ENCODE data around the gene STK10.
A peak's percentile ranks its signal among the peaks of the same experiment; 100 is the strongest.

Gene STK10

DNA sequence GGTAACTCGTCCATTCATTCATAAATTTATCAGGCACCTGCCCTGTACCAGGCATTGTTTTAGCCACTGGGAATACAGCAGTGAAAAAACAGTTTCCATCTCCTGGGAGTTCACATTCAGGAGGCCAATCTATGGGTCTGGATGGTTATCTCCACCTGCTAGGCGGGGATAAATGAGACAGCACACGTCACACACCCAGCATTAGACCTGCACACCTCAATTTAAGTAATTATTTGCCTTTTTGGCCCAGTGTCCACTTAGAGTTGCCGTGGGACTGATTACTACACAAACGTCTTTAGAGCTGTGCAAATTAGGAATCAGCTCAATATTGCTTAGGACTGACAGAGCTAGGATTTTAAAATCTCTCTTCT is 46.1 kb downstream of the STK10 start:
- no peak for DNase-seq

DNA sequence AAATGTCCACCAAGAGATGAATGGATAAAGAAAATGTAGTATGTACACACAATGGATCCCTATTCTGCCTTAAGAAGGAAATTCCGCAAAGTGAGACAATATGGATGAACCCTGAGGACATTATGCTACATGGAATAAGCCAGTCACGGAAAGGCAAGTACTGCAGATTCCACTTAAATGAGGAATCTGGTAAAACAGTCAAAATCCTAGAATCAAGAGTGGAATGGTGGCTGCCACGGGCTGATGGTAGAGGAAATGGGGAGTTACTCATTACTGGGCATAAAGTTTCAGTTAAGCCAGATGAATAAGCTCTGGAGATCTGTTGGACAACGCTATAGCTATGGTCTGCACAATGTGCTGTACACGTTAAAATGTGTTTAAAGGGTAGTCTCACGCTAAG is 47.2 kb downstream of the STK10 start:
- no peak for DNase-seq

DNA sequence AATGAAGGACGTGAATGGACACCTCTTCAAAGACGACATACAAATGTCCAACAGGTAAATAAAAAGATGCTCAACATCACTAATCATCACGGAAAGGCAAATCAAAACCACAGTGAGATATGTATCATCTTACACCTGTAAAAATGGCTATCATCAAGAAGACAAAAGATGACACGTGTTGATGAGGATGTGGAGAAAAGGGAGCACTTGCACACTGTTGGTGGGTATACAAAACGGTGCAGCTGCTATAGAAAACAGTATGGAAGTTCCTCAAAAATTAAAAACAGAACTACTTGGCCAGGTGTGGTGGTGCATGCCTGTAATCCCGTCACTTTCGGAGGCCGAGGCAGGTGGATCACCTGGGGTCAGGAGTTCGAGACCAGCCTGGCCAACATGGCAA is 47.9 kb downstream of the STK10 start:
- DNase-seq = no peak

DNA sequence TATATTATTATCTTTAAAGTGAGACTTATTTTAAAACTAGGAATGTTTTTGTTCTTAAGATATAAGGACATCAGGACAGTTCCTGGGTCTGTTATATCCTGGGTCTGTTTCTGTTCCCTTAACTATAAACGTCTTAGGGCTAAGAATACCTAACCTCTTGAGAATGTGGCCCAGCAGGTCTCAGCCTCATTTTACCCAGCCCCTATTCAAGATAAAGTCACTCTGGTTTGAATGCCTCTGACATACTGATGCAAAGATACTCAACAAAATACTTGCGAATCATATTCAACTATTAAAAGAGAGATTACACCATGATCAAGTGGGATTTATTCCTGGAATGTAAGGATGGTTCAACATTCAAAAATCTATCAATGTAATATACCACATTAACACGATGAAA is 51.0 kb downstream of the STK10 start:
- no peak for DNase-seq

DNA sequence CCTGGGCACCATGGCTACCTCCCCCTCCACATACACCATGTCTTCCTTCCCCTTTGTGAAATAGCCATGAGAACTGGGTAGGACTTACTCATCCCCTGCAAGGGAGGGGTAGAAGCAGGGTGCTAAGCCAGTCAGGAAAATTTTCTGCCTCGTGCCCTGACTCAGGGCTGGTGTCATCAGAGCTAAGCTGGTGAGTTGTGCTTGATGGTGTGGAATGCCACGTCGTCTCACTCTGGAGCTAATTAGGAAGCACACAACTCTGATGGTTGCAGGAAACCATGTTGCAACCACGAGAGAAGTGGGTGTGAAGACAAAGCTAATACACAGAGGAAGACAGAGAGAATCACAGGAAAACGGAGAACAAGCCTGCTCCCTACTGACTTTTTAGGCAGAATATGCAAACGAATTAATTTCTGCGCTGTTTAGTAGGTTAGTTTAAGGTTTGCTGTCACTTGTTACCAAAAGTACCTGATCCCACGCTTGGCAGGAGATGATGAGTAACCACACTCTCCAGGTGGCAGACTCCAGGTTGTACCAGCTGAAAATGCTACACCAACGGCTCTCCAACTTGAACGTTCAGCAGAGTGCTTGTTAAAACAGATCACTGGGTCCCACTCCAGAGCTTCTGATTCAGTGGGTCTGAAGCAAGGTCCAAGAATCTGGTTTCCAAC is 54.5 kb downstream of the STK10 start:
- DNase-seq = peak; percentile 79 to 84

DNA sequence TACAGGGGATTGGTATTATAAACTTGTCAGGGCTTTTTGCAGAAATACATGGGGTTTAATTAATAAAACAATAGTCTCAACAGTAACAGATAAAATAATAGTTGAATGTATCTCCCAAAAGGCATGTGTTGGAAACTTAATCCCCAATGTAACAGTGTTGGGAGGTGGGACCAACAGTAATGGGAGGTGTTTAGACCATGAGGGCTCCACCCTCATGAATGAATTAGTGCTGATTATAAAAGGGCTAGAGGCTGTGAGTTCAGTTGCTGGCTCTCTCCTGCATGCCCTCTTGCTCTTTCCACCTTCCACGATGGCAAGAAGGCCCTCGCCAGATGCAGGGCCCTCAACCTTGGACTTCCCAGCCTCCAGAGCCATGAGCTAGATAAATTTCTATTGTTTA is 56.3 kb downstream of the STK10 start:
- DNase-seq = no peak

DNA sequence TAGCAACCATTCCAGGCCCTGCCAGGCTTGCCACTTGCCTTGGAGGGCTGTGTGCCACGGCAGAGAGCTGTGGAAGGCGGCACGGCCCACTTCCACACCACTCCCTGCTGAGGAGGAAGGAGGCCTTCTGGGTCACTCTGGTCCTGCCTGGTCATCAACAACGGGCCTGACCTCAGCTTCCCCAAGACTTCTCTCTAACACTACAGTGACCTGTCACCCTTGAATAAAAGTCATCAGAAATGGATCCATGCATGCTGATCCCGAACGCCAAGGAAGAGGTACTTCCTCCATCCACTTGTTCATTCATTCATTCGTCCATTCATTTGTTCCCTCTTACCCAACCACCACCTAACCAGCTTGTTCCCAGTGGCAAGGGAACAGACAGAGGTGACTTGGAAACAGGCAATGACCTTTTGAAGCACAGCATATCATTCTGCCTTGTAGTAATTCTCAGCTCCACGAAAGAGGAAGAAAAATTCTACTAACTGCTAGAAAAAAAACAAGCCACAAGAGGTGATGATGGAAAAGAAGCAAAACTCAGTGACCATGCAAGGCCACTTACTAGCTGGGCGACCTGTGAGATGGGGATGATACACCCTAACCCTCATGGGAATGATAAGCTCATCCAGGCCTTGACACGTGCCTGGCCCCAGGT is 58.6 kb downstream of the STK10 start:
- DNase-seq = no peak

DNA sequence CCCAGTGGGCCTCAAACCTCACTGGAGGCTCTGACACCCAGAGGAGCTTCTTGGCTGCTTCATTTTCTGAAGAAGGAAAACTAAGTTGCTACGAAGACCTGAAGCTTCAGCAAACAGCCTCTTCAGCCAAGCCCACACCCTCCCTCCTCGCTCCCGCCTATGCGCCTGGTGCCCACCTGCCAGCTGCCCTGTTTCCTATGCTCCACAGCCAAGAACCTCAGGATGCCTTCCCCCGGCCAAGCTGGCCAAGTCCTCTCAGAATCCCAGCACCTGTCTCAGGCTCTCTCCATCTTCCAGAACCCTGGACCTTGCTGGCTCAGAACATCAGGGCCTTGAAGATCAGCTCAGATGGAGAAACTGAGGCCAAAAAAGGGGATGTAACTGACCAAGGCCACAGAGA is 60.4 kb downstream of the STK10 start:
- no peak for DNase-seq

DNA sequence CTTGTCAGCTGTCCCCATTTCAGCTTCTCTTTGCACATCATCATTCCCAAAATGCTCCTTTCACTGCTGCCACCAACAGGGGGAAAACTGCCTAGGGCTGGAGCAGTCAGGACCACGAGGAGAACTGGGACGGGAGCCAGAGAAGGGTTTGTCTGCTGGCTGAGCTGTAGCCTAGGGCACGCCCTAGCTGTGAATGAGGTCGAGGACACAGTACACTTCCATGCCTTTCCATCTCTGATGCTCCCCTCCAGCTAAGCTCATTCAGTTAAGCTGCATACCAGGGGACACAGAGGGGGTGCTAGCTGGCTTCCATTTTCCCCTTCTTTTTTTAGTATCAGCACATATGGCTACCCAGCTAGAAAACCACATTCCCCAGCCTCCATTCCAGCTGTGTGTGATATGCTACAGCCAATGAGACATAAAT is 64.7 kb downstream of the STK10 start:
- no peak for DNase-seq

DNA sequence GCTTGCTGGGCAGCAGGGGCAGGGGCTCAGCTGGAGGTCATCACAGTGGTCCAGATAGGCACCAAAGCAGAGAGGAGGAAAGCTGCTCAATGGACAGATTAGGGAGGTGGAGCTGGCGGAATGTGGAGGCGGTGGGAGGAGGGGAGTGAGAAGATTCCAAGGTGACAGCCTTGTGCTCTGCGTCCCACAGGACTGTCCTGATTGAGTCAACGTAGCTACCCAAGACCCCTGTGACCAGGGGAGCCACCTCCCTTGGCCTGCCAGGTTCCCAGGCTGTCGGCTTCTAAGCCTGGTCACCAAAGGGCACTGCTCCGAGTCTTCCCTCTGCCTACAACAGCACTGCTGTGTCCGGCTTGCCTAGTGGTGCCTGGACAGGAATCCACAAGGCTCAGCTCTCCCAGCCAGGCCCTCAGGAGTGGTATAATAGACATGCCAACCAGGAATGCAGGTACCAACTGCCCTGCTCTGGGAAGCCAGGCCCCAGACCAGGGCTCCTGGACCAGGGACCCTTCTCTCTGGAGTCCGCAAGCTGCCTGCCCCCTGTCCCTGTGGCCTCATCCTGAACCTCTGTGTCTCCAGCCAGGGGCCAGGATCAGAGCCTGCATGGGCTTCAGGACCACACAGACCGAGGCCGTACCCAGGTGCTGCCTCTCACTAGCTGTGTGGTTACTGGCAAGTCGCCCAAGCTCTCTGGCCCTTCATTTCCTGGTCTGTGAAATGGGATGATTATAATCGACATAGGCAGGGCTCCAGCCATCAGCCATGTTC is 67.9 kb downstream of the STK10 start:
- no peak for DNase-seq

DNA sequence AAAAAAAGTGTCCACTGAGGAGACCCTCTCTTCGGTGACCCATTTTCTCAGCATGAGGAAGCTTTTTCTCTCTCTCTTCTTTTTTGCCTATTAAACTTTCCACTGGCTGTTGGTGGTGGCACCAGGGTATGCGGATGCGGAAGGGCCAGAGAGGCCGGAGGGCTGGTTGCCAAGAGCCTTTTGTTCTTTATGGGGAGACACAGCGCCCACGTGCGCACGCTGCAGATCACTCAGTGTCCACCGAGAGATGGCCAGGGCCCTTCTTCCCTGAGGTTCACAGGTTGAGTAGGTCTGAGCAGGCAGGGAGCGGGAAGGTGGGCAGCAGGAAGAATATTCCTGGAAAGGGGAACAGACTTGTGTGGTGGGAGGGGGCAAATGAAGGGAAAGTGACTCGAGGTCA is 69.1 kb downstream of the STK10 start:
- DNase-seq = no peak

DNA sequence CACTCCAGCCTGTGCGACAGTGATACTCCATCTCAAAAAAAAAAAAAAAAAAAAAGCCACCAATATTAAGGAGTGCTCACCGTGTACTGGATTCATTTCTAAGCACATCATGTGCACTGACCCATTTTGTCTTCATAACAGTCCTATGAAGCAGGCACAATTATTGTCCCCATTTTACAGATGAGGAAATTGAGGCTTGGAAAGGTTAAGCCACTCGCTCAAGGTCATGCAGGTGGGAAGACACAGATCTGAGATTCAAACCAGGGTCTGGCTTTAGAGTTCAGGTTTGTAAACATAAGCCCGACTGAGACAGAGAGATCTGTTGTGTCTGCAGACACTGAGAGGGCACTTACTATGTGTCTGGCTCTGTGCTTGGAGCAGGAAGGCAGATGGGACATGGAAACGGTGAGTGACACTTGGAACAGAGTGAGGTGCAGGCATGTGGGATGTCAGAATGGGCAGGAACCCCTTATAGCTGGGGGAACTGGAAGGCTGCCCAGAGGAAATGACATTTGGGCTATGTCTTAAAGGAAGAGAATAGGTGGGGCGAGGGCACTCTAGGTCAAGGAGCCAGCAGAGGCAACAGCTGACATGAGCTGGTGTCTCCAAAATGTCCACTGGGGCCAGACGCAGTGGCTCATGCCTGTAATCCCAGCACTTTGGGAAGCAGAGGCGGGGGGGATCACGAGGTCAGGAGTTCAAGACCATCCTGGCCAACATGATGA is 69.9 kb downstream of the STK10 start:
- DNase-seq = no peak

DNA sequence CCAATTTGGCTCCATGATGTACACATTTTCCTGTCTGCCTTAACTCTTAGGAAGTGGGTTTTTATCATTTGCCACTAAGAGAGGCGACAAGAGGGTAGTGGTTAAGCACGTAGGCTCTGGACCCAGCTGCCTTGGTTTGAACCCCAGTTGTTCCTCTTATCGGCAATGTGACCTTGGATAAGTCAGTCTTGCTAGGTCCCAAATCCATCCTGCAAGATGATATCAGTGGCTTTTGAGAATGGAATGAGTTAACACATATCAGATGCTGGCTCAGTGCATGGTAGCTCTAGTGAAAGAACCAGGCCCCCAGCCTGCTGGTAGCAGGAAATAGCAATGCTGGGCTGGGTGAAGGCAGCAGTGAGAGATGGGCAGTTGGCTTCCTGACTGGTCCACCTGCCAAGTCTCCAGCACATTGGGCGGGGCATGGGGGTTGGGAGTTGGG is 72.5 kb downstream of the STK10 start:
- peak; percentile 78 to 82 for DNase-seq

DNA sequence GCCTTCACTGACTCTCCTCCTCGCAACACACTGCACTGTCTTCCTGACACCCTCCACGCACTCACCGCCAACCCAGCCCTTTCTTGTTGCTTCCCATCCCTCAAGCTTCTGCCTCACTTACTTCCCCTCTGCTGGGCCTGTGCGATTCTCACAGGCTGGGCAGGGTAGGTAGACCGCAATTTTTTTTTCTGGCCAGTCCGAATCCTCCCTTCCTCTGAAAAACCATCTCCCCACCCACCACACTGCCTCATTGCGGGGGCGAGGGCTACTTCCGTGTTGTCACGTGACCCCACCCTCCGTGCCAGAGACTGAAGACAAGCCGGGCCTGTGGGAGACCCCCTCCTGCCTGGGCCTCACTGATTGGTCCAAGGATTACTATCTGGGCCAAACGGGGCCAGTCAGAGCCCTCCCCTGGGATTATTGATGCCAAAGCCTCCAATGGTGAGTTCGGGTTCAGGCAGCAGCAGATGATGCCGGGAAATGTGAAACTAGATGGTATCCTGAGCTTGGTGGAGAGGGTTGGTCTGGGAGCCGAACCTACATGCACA is 73.1 kb downstream of the STK10 start:
- peak; percentile 90 to 93 for DNase-seq

DNA sequence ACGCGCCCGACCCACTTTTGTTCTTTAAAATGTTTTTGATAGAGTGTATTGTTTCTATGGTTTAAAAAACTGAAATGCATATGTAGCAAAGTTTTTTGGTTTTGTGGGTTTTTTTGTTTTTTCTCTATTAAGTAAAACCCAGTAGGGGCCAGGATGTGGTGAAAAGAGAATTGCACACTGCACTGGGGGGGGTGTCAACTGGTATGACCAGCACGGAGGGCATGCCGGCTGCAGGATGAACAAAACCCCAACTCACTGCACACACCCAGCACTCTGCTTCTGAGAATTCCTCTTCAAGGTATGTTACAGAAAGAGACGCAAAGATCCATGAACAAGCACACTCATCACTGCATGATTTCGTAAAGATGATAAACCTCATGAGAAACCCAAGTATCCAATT is 75.0 kb downstream of the STK10 start:
- no peak for DNase-seq

DNA sequence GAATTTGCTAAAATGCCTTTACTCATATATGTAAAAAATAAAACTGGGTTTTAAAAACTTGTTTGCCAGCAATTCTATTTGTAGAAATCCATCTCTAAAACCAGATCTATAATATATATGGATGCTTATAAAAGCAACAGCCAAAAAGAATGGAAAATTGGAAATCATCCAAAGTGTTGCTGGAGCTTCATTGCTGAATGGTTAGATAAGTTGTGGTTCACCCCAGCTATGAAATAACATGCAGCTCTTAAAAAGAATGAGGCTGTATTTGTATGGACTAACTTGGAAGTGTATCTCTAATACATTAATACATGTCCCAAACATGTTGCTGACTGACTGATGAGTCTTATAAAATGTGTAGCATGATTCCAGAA is 76.2 kb downstream of the STK10 start:
- DNase-seq = no peak

DNA sequence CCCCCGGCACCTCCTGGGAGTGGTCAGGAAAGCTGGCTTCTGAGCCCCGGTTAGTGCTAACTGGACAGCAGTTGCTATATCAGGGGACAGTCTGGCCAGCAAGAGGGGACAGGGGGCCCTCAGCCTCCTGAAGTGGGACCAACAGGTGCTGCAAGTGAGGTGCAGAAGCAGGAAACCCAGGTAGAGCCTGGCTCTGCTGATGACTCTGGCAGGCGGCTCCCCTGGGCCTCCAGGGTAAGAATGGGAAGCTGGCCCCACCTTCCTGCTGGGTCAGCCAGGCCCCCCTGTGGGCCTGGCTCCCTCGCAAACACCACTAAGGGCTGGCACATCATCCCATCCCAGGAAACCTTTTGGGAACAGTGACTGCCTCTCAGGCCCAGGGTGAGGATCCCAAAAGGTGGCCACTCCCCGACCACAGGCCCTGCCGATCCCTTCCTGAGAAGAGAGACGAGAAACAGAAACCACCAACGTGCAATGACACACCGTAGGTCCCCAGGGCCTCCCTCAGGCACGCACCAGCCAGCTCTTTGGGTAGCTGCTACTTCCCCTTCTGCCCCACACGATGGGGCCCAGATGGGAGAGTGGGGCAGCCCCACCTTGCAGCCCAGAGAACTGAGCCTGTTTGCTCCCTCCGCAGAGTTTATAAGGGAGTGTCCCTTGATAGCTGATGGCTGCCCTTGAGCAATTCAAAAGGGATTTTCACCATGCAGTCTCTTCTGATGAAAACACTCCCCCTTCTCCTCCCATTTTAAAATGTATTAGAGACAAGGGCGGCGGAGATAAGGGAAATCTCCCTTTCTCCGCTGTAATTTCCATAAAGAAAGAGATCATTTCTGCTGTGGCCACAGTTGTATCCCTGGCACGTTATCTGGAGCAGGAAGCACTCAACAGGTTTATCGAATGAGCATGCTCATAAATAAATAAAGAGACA is 76.8 kb downstream of the STK10 start:
- DNase-seq = peak; percentile 92 to 96

DNA sequence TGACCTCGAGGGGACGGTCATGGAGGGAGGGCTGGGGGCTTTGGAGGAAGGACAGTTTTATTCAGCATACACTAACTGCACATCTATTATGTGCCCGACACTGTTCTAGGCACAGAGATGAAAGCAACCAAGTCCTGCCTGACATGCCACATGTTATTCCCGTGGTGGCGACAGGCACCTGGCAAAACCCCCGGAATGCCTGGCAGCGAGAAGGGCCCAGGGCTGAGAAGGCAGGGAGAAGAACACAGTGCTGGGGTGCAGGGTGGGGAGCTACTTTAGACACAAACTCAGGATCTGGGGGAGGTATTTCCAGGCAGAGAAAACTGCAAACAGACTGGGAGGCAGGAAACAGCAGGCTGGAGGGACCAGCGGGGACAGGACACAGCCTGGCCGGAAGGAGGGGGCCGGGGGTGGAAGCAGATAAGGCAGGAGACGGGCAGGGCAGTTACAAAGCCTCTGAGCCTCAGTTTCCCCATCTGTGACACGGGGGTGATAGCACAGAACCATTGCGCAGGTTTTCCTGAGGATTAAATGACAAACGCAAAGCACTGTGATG is 77.7 kb downstream of the STK10 start:
- peak; percentile 22 to 25 for DNase-seq

DNA sequence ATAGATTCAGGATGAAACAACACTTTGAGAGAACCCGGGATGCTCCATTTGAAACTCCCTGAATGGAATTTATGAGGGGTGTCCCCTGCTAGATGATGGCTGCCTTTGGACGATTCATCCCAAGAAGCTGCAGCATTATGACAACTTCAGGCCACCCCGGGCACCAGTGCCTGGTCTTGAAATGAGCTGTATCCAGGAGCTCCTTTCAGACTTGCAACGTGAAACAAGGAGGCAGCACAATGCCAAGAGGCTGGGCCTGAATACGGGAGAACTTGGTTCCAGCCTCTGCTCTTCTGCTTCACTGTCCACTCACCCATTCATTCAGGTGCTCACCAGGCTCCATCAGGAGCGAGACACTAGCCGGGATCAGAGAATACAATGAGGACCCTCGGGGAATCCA is 78.3 kb downstream of the STK10 start:
- DNase-seq = no peak

DNA sequence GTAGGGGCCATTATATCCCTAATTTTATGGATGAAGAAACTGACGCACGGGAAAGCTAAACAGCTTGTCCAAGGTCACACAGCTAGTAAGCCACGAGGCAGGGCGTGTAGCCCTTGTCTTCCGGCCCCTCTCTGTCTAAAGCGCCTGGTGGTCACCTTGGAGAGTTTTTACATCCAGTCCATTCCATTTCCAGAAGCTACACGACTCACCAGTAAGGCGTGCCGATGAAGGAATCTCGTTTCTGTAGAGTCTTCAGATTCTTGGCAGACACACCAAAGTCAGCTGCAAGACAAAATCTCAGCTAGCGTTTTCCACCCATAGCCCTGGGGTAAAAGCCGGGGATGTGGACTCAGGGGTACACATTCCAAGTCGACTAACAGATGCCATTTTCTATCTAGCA is 80.5 kb downstream of the STK10 start:
- DNase-seq = no peak

DNA sequence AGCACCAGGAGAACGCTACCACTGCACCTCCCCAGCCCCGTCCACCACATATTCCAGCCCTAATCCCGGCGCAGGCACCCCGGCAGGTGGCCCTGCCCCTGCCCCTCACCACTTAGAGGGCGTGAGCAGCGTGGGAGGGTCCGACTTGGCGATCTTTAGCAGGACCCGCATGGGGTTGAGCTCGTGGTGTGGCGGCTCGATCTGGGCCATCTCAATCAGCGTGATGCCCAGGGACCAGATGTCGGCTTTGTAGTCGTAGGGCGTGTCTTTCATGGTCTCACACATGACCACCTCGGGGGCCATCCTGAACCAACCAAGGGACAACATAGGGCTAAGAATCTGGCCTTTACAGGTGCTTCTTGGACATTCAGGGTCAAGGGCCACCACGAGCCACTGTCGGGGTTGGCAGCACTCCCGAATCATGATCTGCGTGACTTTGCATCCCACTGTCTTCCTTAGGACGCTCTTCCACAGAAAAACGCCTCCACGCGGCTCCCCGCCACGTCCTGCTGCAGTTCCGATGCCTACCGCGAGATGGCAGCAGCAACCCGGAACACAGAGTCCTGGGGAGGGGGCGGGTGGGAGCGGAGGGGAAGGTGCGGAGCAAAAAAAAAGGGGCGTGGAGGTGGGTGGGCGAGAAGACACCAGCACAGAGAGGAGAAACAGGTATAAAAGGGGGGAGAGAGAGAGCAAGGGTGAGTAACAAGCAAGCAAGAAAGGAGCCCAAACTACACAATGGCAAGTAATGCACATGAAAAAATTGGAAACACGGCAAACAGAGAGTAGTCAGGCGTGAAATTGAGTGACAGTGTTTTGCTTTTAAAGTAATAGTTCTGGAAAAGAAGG is 81.3 kb downstream of the STK10 start:
- DNase-seq = peak; percentile 27 to 35
